NT2/D1 (cell line): ENCODE results near the gene PRX.

Source experiments
- SUZ12 ChIP-seq: IDR thresholded peaks from 2 replicates; pipeline ENCODE4 v1.6.1; 2011; ENCODE audit not compliant: insufficient read length, insufficient read depth; ENCODE audit errors: extremely low read depth
- YY1 ChIP-seq: IDR thresholded peaks from 2 replicates; pipeline ENCODE4 v1.6.1; 2011; ENCODE audit not compliant: insufficient read length, insufficient read depth
- ZNF274 ChIP-seq: IDR thresholded peaks from 2 replicates; pipeline ENCODE4 v1.6.1; 2011; ENCODE audit warnings: mild to moderate bottlenecking, low read depth, low read length

GRCh38 chr19:40420451-40420765 is 7.2 kb upstream of the PRX start:
- TF ChIP-seq SUZ12 (no peak), ZNF274 (no peak), YY1 (no peak)
